Measurements from ENCODE around the gene TMEM134. TPM values are rescaled to one million over a fixed set of nuclear protein-coding genes. Genes with fewer than 3 reads are reported as not detected.
"Not testable (repeated sequence)": the region's sequence is repeated elsewhere in the genome, so short reads cannot be mapped to it uniquely, and the experiment has no call there.

Gene TMEM134
- total and polyA plus RNA-seq, 2 of the 4 experiments (the other 2 are of a cell fraction): 12.5 to 55.0 TPM

DNA sequence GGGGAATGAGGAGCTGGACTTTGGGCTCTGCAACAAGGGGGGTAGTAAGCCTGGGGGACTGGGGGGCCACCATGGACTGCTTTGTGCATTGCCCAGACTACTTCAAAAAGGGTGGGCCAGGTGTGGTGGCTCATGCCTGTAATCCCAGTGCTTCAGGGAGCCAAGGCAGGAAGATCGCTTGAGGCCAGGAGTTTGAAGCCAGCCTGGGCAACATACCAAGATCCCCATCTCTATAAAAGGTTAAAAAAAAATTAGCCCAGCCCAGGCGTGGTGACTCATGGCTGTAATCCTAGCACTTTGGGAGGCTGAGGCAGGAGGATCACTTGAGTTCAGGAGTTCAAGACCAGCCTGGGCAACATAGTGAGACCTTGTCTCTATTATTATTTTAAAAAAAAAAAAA lies 3.5 kb downstream of the TMEM134 start:
- intact Hi-C loops (cut with micrococcal nuclease): not testable (repeated sequence)
- peak overlapping the region in 1 of 2 experiments; percentile 92; a peak in 1 of 4 replicates for H4K8ac ChIP-seq (ENCODE audit: low read depth in 2 of 2, low read length in 2 of 2)

More for the DNA sequence above, 3.5 kb downstream of the TMEM134 start:
- H2BK120ac ChIP-seq (ENCODE audit: low read depth, low read length); H4K5ac ChIP-seq (ENCODE audit: low read depth, low read length); H3K36me3 ChIP-seq (ENCODE audit: control insufficient read depth, insufficient read depth, low read length); DNase-seq; ATAC-seq (ENCODE audit: low read depth); H3K4me3 ChIP-seq (ENCODE audit: insufficient read depth, low read depth, low read length); H3K4me2 ChIP-seq (ENCODE audit: low read depth, low read length); H3K14ac ChIP-seq (replicated peaks; ENCODE audit: low read depth, low read length); H3K27ac ChIP-seq (ENCODE audit: insufficient read depth, low read length); POLR2A ChIA-PET (ENCODE audit: unreplicated experiment); H3K23ac ChIP-seq (ENCODE audit: low read depth, low read length); H2BK20ac ChIP-seq (ENCODE audit: low read depth, low read length); in situ Hi-C loops (cut with MboI; ENCODE audit: low sequenced_read_pairs); H2AFZ ChIP-seq (replicated peaks; ENCODE audit: low read length, poor library complexity); H4K91ac ChIP-seq (ENCODE audit: insufficient read depth, low read depth, low read length); BruUV-seq (replicated peaks); dilution Hi-C loops (cut with HindIII; ENCODE audit: low sequenced_read_pairs, unreplicated experiment); H2BK15ac ChIP-seq (ENCODE audit: low read depth, low read length); H3K9me3 ChIP-seq (ENCODE audit: control insufficient read depth, insufficient read depth, low read length); H3K4me1 ChIP-seq (ENCODE audit: control insufficient read depth, insufficient read depth, low read length); H3K56ac ChIP-seq (ENCODE audit: extremely low read depth, insufficient read depth, low read length); H3K27me3 ChIP-seq (ENCODE audit: control insufficient read depth, insufficient read depth, low read length); H3K18ac ChIP-seq (ENCODE audit: low read depth, low read length); H3K9ac ChIP-seq (ENCODE audit: low read depth, low read length); H4K20me1 ChIP-seq (ENCODE audit: insufficient read depth, low read length); H2BK5ac ChIP-seq (ENCODE audit: low read depth, low read length, poor library complexity, severe bottlenecking): not testable (repeated sequence)
- peak overlapping the region; percentile 95 for H2AK9ac ChIP-seq (replicated peaks; ENCODE audit: low read depth, low read length, poor library complexity)
- H3K9me1 ChIP-seq (ENCODE audit: insufficient read depth, low read length): peaks cover 12% of the 10 kb centered on the region
- peak overlapping the region; percentile 49; the same call in 1 of the 2 replicates for H2AK5ac ChIP-seq (ENCODE audit: low read depth, low read length)
- CTCF ChIA-PET: interaction anchor here (0.6 to 0.9 kb wide), 2 partner anchors 21 to 114 kb away, joined by 3 to 4 read pairs; no protein-coding TSS in a partner anchor
- peaks cover 4 to 24% of the 10 kb centered on the region in 2 experiments; a peak in 2 of 4 replicates for H3K79me1 ChIP-seq (ENCODE audit: low read depth in 1 of 2, low read length in 2 of 2)
- no CpG with 5 or more reads among the region's 2 CpGs for WGBS, 2 experiments (ENCODE audit: extremely low coverage in 2 of 2, insufficient read length in 1 of 2)
- H3K4ac ChIP-seq (ENCODE audit: low read depth, low read length): peak overlapping the region; percentile 84; the same call in 1 of the 2 replicates

Data from IMR-90 (cell line).